K562 (cell line): Measurements from ENCODE around the gene PRDM16. TPM values are rescaled to one million over a fixed set of nuclear protein-coding genes. Genes with fewer than 3 reads are reported as not detected.

Experiments used
- ATAC-seq: fragments of 200-7000 bp; cut with Tn5 transposase; 3 replicates; pipeline ENCODE4 v1.9.1; 2020; ENCODE audit warnings: moderate library complexity
- BruUV-seq: library from RNA; stranded (reverse); fragments of 400-500 nt; replicated peaks from 2 replicates; lab custom pipeline; 2021; lab: Mats Ljungman, UMichigan
- CTCF ChIA-PET: fragments of 300-600 bp; formaldehyde crosslinking; extraction: SDS; loops from one replicate; lab custom pipeline; 2021; ENCODE audit warnings: low intra/inter-chr PET ratio; lab: Yijun Ruan, JAX
- POLR2A ChIA-PET: fragments of 300-600, 350-650 bp; sonication (Branson Sonifier 250); formaldehyde crosslinking; extraction: SDS; loops from one replicate; lab custom pipeline; 2021; ENCODE audit warnings: antibody characterized with exemption, inconsistent platforms; lab: Yijun Ruan, JAX
- DNase-seq, 4 experiments: peaks; one replicate each; pipeline versions ENCODE4 v3.0.0 to v3.0.0-alpha.2; 2011 to 2018; ENCODE audit warnings: low spot score in 3 of 4, mixed read lengths in 3 of 4; ENCODE audit errors: extremely low read depth in 1 of 4
- FAIRE-seq: peaks from 2 replicates; lab custom pipeline; 2011; peaks lifted over from hg19 to GRCh38; lab: Jason Lieb, UNC
- H2AFZ ChIP-seq: 2 replicates; pipeline ENCODE4 v1.6.0; 2011; ENCODE audit warnings: low read depth, low read length, control low read depth, inconsistent platforms
- H3K27ac ChIP-seq: fragments of 200-600 bp; 3 replicates; pipeline ENCODE4 v1.8.0; 2011; ENCODE audit warnings: low read depth, mild to moderate bottlenecking, control low read depth, inconsistent platforms, low read length, moderate library complexity, mixed read lengths; ENCODE audit errors: extremely low read depth
- H3K27me3 ChIP-seq, 2 experiments: fragments of 300-600 bp in 1 of 2; 2 replicates in 1 of 2; 3 replicates in 1 of 2; pipeline versions ENCODE4 v1.6.0 to v1.8.0; 2011; ENCODE audit warnings: inconsistent platforms in 2 of 2, low read length in 2 of 2, mild to moderate bottlenecking in 1 of 2, mixed read lengths in 1 of 2, moderate library complexity in 1 of 2; ENCODE audit not compliant: control insufficient read depth in 2 of 2, insufficient read depth in 2 of 2
- H3K36me3 ChIP-seq: fragments of 300-600 bp; 3 replicates; pipeline ENCODE4 v1.8.0; 2011; ENCODE audit warnings: mild to moderate bottlenecking, low read length, inconsistent platforms; ENCODE audit not compliant: control insufficient read depth, insufficient read depth
- H3K4me1 ChIP-seq, 2 experiments: fragments of 200-600 bp in 1 of 2; replicated peaks in 1 of 2; 2 replicates in 1 of 2; 3 replicates in 1 of 2; pipeline versions ENCODE4 v1.5.1 to v1.8.0; 2011; ENCODE audit warnings: inconsistent platforms in 2 of 2, low read length in 2 of 2, mild to moderate bottlenecking in 1 of 2, mixed read lengths in 1 of 2, moderate library complexity in 1 of 2; ENCODE audit not compliant: control insufficient read depth in 2 of 2, insufficient read depth in 2 of 2
- H3K4me2 ChIP-seq: 2 replicates; pipeline ENCODE4 v1.6.1; 2011; ENCODE audit warnings: low read length, control low read depth, inconsistent platforms, mixed read lengths; ENCODE audit not compliant: insufficient read depth
- H3K4me3 ChIP-seq: fragments of 200-600 bp; sonication (generic), shearing (Covaris generic); 2 replicates; pipeline ENCODE4 v1.5.1; 2016; ENCODE audit warnings: control low read depth, inconsistent platforms
- H3K79me2 ChIP-seq: fragments of 200-600 bp; 3 replicates; pipeline ENCODE4 v1.8.0; 2011; ENCODE audit warnings: low read length, inconsistent platforms; ENCODE audit not compliant: control insufficient read depth, insufficient read depth
- H3K9ac ChIP-seq, 2 experiments: 2 replicates each; pipeline versions ENCODE4 v1.6.0 to v1.6.1; 2011; ENCODE audit warnings: low read depth in 2 of 2, low read length in 2 of 2, control low read depth in 1 of 2, inconsistent platforms in 1 of 2, mild to moderate bottlenecking in 1 of 2, mixed read lengths in 1 of 2; ENCODE audit not compliant: insufficient read depth in 1 of 2
- H3K9me1 ChIP-seq: one replicate; pipeline ENCODE4 v1.6.0; 2011; ENCODE audit warnings: inconsistent platforms, mild to moderate bottlenecking, low read length, moderate library complexity; ENCODE audit not compliant: control insufficient read depth, insufficient read depth
- H3K9me3 ChIP-seq: replicated peaks from 2 replicates; pipeline ENCODE4 v1.5.1; 2011; ENCODE audit warnings: low read depth, low read length, inconsistent platforms; ENCODE audit not compliant: control insufficient read depth, insufficient read depth
- H4K20me1 ChIP-seq: replicated peaks from 2 replicates; pipeline ENCODE4 v1.6.1; 2011; ENCODE audit warnings: low read length, inconsistent platforms, mixed read lengths; ENCODE audit not compliant: control insufficient read depth, insufficient read depth
- CREM ChIP-seq: IDR thresholded peaks from 2 replicates; pipeline ENCODE4 v1.6.1; 2014; ENCODE audit warnings: antibody characterized with exemption, low read depth
- ELF2 ChIP-seq: fragments of 250-450 bp; sonication (Bioruptor Pico); IDR thresholded peaks from 2 replicates; pipeline ENCODE4 v1.5.0; 2021; ENCODE audit warnings: mild to moderate bottlenecking
- ESRRB ChIP-seq: fragments of 250-450 bp; sonication (Bioruptor Pico); IDR thresholded peaks from 2 replicates; pipeline ENCODE4 v1.5.0; 2020; ENCODE audit warnings: mild to moderate bottlenecking, moderate library complexity, borderline replicate concordance
- FOXJ2 ChIP-seq: fragments of 200-800 bp; sonication (Bioruptor generic); IDR thresholded peaks from 2 replicates; pipeline ENCODE4 v1.6.1; 2016; ENCODE audit warnings: missing genetic modification characterization, missing compliant biosample characterization
- GATAD2A ChIP-seq: fragments of 450-650 bp; IDR thresholded peaks from 2 replicates; pipeline ENCODE4 v1.6.1; 2017
- HMGXB4 ChIP-seq: sonication (generic); formaldehyde crosslinking; IDR thresholded peaks from 2 replicates; pipeline ENCODE4 v1.8.1; 2023; ENCODE audit warnings: mild to moderate bottlenecking, missing genetic modification reagents
- ILK ChIP-seq: fragments of 450-650 bp; IDR thresholded peaks from 2 replicates; pipeline ENCODE4 v1.6.1; 2016; ENCODE audit warnings: missing genetic modification characterization, low read depth, mild to moderate bottlenecking, missing compliant biosample characterization, moderate library complexity, borderline replicate concordance
- KDM1A ChIP-seq, 2 experiments: fragments of 450-650 bp; IDR thresholded peaks; 2 replicates each; pipeline ENCODE4 v1.6.1; 2016; ENCODE audit warnings: mild to moderate bottlenecking in 2 of 2
- KLF6 ChIP-seq: fragments of 250-450 bp; sonication (Bioruptor Pico); IDR thresholded peaks from 2 replicates; pipeline ENCODE4 v1.4.0; 2020; ENCODE audit warnings: mild to moderate bottlenecking, moderate library complexity, borderline replicate concordance
- LCOR ChIP-seq: sonication (generic); formaldehyde crosslinking; IDR thresholded peaks from 2 replicates; pipeline ENCODE4 v1.8.0; 2022; ENCODE audit warnings: mild to moderate bottlenecking, missing genetic modification reagents
- NR4A1 ChIP-seq, 2 experiments: fragments of 250-450 bp in 1 of 2; fragments of 450-650 bp in 1 of 2; sonication (Bioruptor Pico) in 1 of 2; IDR thresholded peaks; 2 replicates each; pipeline versions ENCODE4 v1.4.0 to v1.6.1; 2016 to 2020; ENCODE audit warnings: mild to moderate bottlenecking in 2 of 2, missing compliant biosample characterization in 1 of 2, missing genetic modification characterization in 1 of 2, moderate library complexity in 1 of 2
- PTRF ChIP-seq: fragments of 450-650 bp; IDR thresholded peaks from 2 replicates; pipeline ENCODE4 v1.6.1; 2016; ENCODE audit warnings: mild to moderate bottlenecking, missing genetic modification characterization, missing compliant biosample characterization
- RUNX1 ChIP-seq: sonication (generic); IDR thresholded peaks from 2 replicates; pipeline ENCODE4 v1.6.1; 2016; ENCODE audit warnings: antibody characterized with exemption, low read depth
- TAF7 ChIP-seq: fragments of 450-650 bp; IDR thresholded peaks from 2 replicates; pipeline ENCODE4 v1.6.1; 2016; ENCODE audit warnings: missing genetic modification characterization, missing compliant biosample characterization
- TEAD2 ChIP-seq: fragments of 450-650 bp; IDR thresholded peaks from 2 replicates; pipeline ENCODE4 v1.6.1; 2016; ENCODE audit warnings: missing genetic modification characterization, control low read depth, missing compliant biosample characterization
- TOE1 ChIP-seq, 2 experiments: fragments of 450-650 bp in 1 of 2; sonication (generic) in 1 of 2; formaldehyde crosslinking in 1 of 2; IDR thresholded peaks; 2 replicates each; pipeline versions ENCODE4 v1.7.1 to v1.8.0; 2016 to 2022; ENCODE audit warnings: borderline replicate concordance in 2 of 2, mild to moderate bottlenecking in 2 of 2, antibody characterized with exemption in 1 of 2, inconsistent platforms in 1 of 2, low read depth in 1 of 2, missing genetic modification reagents in 1 of 2, moderate library complexity in 1 of 2
- WGBS: fragments of 100-300 bp; shearing (Covaris generic); methylation state at CpG from one replicate; pipeline ENCODE4 v1.1.6; 2016; ENCODE audit warnings: low coverage, mixed read lengths; ENCODE audit not compliant: insufficient coverage; ENCODE audit errors: missing lambda C conversion rate; 5-methylcytosine and 5-hydroxymethylcytosine counted together
- in situ Hi-C: fragments of 300-500 bp; cut with MboI; formaldehyde crosslinking; loops from 4 replicates; pipeline ENCODE4 v1.15.0; 2018; ENCODE audit warnings: inconsistent platforms, mixed read lengths
- intact Hi-C: fragments of 100-400 bp; cut with micrococcal nuclease; formaldehyde crosslinking; loops from 2 replicates; pipeline ENCODE4 v1.14.2; 2022
- polyA plus RNA-seq, 8 experiments: library from polyadenylated mRNA; depleted of rRNA in 4 of 8; stranded (reverse) in 5 of 8; unstranded in 3 of 8; fragments of >200 nt; fragmentation: Nextera tagmentation in 2 of 8; fragmentation: Illumina TruSeq in 1 of 8; extraction: Ambion mirVana in 2 of 8; extraction: Trizol in 1 of 8; gene quantifications; 2 replicates each; pipeline versions ENCODE4 v1.2.1 to v1.2.3, GENCODE V29; 2011 to 2014; ENCODE audit warnings: inconsistent platforms in 1 of 8, missing spikeins in 1 of 8
- total RNA-seq, 7 experiments: library from RNA; depleted of rRNA in 6 of 7; stranded (reverse); fragments of >200 nt in 6 of 7; fragmentation: Illumina TruSeq in 2 of 7; extraction: Trizol in 2 of 7; gene quantifications; 2 replicates each; pipeline versions ENCODE4 v1.2.1 to v1.2.3, GENCODE V29; 2011 to 2021; ENCODE audit warnings: low replicate concordance in 1 of 7

PRDM16 gene
- total and polyA plus RNA-seq, 9 of the 15 experiments (the other 6 are each of a cell fraction or from before 2014, with no cell fraction given), result 0.10 to 0.27 TPM; not detected in 7

GRCh38 chr1:3117879-3118278 is 48.9 kb downstream of the PRDM16 start:
- WGBS, result 6% methylated on average over 16 of the region's 16 CpGs
- POLR2A ChIA-PET, result no interaction called here
- H3K36me3 ChIP-seq, result no peaks in the 10 kb centered on the region
- no TSS peak for BruUV-seq
- FAIRE-seq (no peak), ATAC-seq (no peak), DNase-seq (no peak)
- in situ Hi-C loops (no loop called here), intact Hi-C loops (no loop called here)
- H3K9ac ChIP-seq, result no peak overlapping the region
- no peak overlapping the region for H2AFZ ChIP-seq
- CTCF ChIA-PET, result no interaction called here
- H3K4me2 ChIP-seq, result no peak overlapping the region
- H3K27me3 ChIP-seq, result peaks cover 18 to 42% of the 10 kb centered on the region in 2 experiments; a peak in 4 of 5 replicates
- no peak overlapping the region for H3K27ac ChIP-seq
- no peaks in the 10 kb centered on the region for H3K79me2 ChIP-seq
- H3K4me1 ChIP-seq, result peaks cover 0 to 15% of the 10 kb centered on the region in 2 experiments; a peak in 1 of 5 replicates
- no peak overlapping the region for H3K4me3 ChIP-seq
- H3K9me1 ChIP-seq, result no peaks in the 10 kb centered on the region
- no peaks in the 10 kb centered on the region for H3K9me3 ChIP-seq
- TF ChIP-seq ESRRB, result no peak
- TF ChIP-seq KDM1A (IDR thresholded peaks at IDR 0.05), result peak in 1 of 2 experiments; percentile 67; a peak in 1 of 4 replicates
- peaks cover 6% of the 10 kb centered on the region; the same call in 1 of the 2 replicates for H4K20me1 ChIP-seq

GRCh38 chr1:3119061-3119460 is 50.1 kb downstream of the PRDM16 start:
- no peak overlapping the region for H3K9ac ChIP-seq
- H4K20me1 ChIP-seq, result peaks cover 6% of the 10 kb centered on the region; the same call in 1 of the 2 replicates
- no peak overlapping the region for H3K4me3 ChIP-seq
- no peaks in the 10 kb centered on the region for H3K79me2 ChIP-seq
- CTCF ChIA-PET, result no interaction called here
- POLR2A ChIA-PET, result no interaction called here
- peaks cover 0 to 15% of the 10 kb centered on the region in 2 experiments; a peak in 1 of 5 replicates for H3K4me1 ChIP-seq
- H3K27me3 ChIP-seq, result peaks cover 20 to 54% of the 10 kb centered on the region in 2 experiments; a peak in 4 of 5 replicates
- H3K9me1 ChIP-seq, result no peaks in the 10 kb centered on the region
- H3K27ac ChIP-seq, result no peak overlapping the region
- ATAC-seq, result no peak
- no peak for FAIRE-seq
- no peaks in the 10 kb centered on the region for H3K36me3 ChIP-seq
- H3K4me2 ChIP-seq, result no peak overlapping the region
- H2AFZ ChIP-seq, result no peak overlapping the region
- in situ Hi-C loops (no loop called here), intact Hi-C loops (no loop called here)
- no TSS peak for BruUV-seq
- no peaks in the 10 kb centered on the region for H3K9me3 ChIP-seq
- no peak for DNase-seq
- 0% methylated on average over 13 of the region's 14 CpGs for WGBS
- TF ChIP-seq TAF7 (no peak), KLF6 (CRISPR knock-in tag) (no peak), ILK (no peak), TEAD2 (no peak), CREM (no peak), RUNX1 (no peak), HMGXB4 (CRISPR knock-in tag) (no peak), ELF2 (CRISPR knock-in tag) (no peak), PTRF (no peak), FOXJ2 (no peak), NR4A1 (CRISPR knock-in tag; IDR thresholded peaks at IDR 0.05) (no peak), NR4A1 (tag; IDR thresholded peaks at IDR 0.05) (no peak), GATAD2A (no peak), LCOR (CRISPR knock-in tag) (no peak), TOE1 (IDR thresholded peaks at IDR 0.05; ENCODE audit: borderline replicate concordance) (no peak), TOE1 (CRISPR knock-in tag; IDR thresholded peaks at IDR 0.05; ENCODE audit: borderline replicate concordance, low read depth) (no peak)
